Cardiac muscle cell (in vitro differentiated cells and primary cell): Measurements from ENCODE around the gene MLLT11. TPM values are rescaled to one million over a fixed set of nuclear protein-coding genes. Genes with fewer than 3 reads are reported as not detected.

Source experiments
- DNase-seq, 2 donors: peaks; one replicate each; pipeline versions ENCODE4 v3.0.0 to v3.0.0-alpha.2; 2010 to 2017; ENCODE audit warnings: low read depth in 1 of 2, low spot score in 1 of 2
- H3K27ac ChIP-seq: fragments of 200-600 bp; sonication (generic); 2 replicates; pipeline ENCODE4 v1.5.1; 2016
- H3K27me3 ChIP-seq: fragments of 200-600 bp; sonication (generic); 2 replicates; pipeline ENCODE4 v1.6.0; 2016; ENCODE audit warnings: control low read depth
- H3K36me3 ChIP-seq: fragments of 200-600 bp; sonication (generic); 2 replicates; pipeline ENCODE4 v1.5.1; 2016; ENCODE audit warnings: control low read depth
- H3K4me1 ChIP-seq: fragments of 200-600 bp; sonication (generic); 2 replicates; pipeline ENCODE4 v1.8.1; 2017; ENCODE audit warnings: low read depth, mild to moderate bottlenecking, mixed run types
- H3K4me3 ChIP-seq: fragments of 200-600 bp; sonication (generic); 2 replicates; pipeline ENCODE4 v1.5.1; 2016; ENCODE audit warnings: mild to moderate bottlenecking
- H3K9me3 ChIP-seq: fragments of 200-600 bp; sonication (generic); 2 replicates; pipeline ENCODE4 v1.5.1; 2017; ENCODE audit warnings: low read depth, mild to moderate bottlenecking, control low read depth
- CTCF ChIP-seq: IDR thresholded peaks from 2 replicates; pipeline ENCODE4 v1.5.1; 2012; ENCODE audit warnings: low read depth, mild to moderate bottlenecking, low read length
- polyA plus RNA-seq: library from polyadenylated mRNA; unstranded; fragments of >200 nt; fragmentation: Nextera tagmentation; extraction: Ambion mirVana; gene quantifications from 2 replicates; pipeline ENCODE4 v1.2.1, GENCODE V29; 2016
- total RNA-seq: library from RNA; depleted of rRNA; stranded (reverse); fragments of >200 nt; gene quantifications from 2 replicates; pipeline ENCODE4 v1.2.3, GENCODE V29; 2016

The MLLT11 gene
- total and polyA plus RNA-seq, 2 experiments from 2014 or later, result 15.1 to 91.6 TPM

GRCh38 chr1:151113877-151114276 lies 53.7 kb downstream of the MLLT11 start:
- Histone ChIP-seq H3K27ac (no peak overlapping the region), H3K36me3 (no peaks in the 10 kb centered on the region), H3K4me1 (no peaks in the 10 kb centered on the region), H3K27me3 (no peaks in the 10 kb centered on the region), H3K9me3 (no peaks in the 10 kb centered on the region), H3K4me3 (no peak overlapping the region)
- no peak for DNase-seq
- no peak for TF ChIP-seq CTCF

Other genes with a start within 250 kb of the MLLT11 start
- 46.8 and 87.3 TPM in 2 replicates for gene ARNT, start 183.8 kb upstream of the MLLT11 start, total RNA-seq
- gene ARNT, start 183.8 kb upstream of the MLLT11 start, polyA plus RNA-seq, result 29.4 and 44.0 TPM in 2 replicates
- not detected in 2 replicates for gene CTXND2, start 173.3 kb upstream of the MLLT11 start, total RNA-seq
- not detected in 2 replicates for gene CTXND2, start 173.3 kb upstream of the MLLT11 start, polyA plus RNA-seq
- 37.8 and 69.9 TPM in 2 replicates for gene SETDB1, start 134.0 kb upstream of the MLLT11 start, total RNA-seq
- gene SETDB1, start 134.0 kb upstream of the MLLT11 start, polyA plus RNA-seq, result 20.1 and 23.7 TPM in 2 replicates
- gene CERS2, start 85.6 kb upstream of the MLLT11 start, total RNA-seq, result 64.7 and 65.0 TPM in 2 replicates
- gene CERS2, start 85.6 kb upstream of the MLLT11 start, polyA plus RNA-seq, result 119 and 124 TPM in 2 replicates
- 0.21 and 1.7 TPM in 2 replicates for gene ANXA9, start 78.1 kb upstream of the MLLT11 start, total RNA-seq
- 1.4 and 2.0 TPM in 2 replicates for gene ANXA9, start 78.1 kb upstream of the MLLT11 start, polyA plus RNA-seq
- 29.3 and 35.6 TPM in 2 replicates for gene MINDY1, start 53.5 kb upstream of the MLLT11 start, total RNA-seq
- 11.5 and 18.9 TPM in 2 replicates for gene MINDY1, start 53.5 kb upstream of the MLLT11 start, polyA plus RNA-seq
- gene PRUNE1, start 51.9 kb upstream of the MLLT11 start, total RNA-seq, result 44.1 and 51.6 TPM in 2 replicates
- 52.2 and 67.3 TPM in 2 replicates for gene PRUNE1, start 51.9 kb upstream of the MLLT11 start, polyA plus RNA-seq
- gene BNIPL, start 23.8 kb upstream of the MLLT11 start, total RNA-seq, result 0.66 and 1.3 TPM in 2 replicates
- 0.65 and 1.3 TPM in 2 replicates for gene BNIPL, start 23.8 kb upstream of the MLLT11 start, polyA plus RNA-seq
- 11.6 and 13.6 TPM in 2 replicates for gene C1orf56, start 12.6 kb upstream of the MLLT11 start, total RNA-seq
- gene C1orf56, start 12.6 kb upstream of the MLLT11 start, polyA plus RNA-seq, result 15.6 TPM in 2 replicates
- gene CDC42SE1, start 775 bp upstream of the MLLT11 start, total RNA-seq, result 42.8 and 49.3 TPM in 2 replicates
- 24.0 and 25.4 TPM in 2 replicates for gene CDC42SE1, start 775 bp upstream of the MLLT11 start, polyA plus RNA-seq
- gene GABPB2, start 10.4 kb downstream of the MLLT11 start, total RNA-seq, result 2.9 and 4.6 TPM in 2 replicates
- 1.6 and 1.7 TPM in 2 replicates for gene GABPB2, start 10.4 kb downstream of the MLLT11 start, polyA plus RNA-seq
- 22.0 and 28.1 TPM in 2 replicates for gene SEMA6C, start 86.2 kb downstream of the MLLT11 start, total RNA-seq
- 23.3 and 29.9 TPM in 2 replicates for gene SEMA6C, start 86.2 kb downstream of the MLLT11 start, polyA plus RNA-seq
- gene TNFAIP8L2, start 96.3 kb downstream of the MLLT11 start, total RNA-seq, result 0.45 TPM in 1 of 2 replicates, not detected in the other
- gene TNFAIP8L2, start 96.3 kb downstream of the MLLT11 start, polyA plus RNA-seq, result 0.20 and 0.39 TPM in 2 replicates
- gene LYSMD1, start 105.5 kb downstream of the MLLT11 start, total RNA-seq, result 19.7 and 26.7 TPM in 2 replicates
- 4.9 and 8.0 TPM in 2 replicates for gene LYSMD1, start 105.5 kb downstream of the MLLT11 start, polyA plus RNA-seq
- 30.8 and 50.9 TPM in 2 replicates for gene SCNM1, start 105.7 kb downstream of the MLLT11 start, total RNA-seq
- 66.5 and 80.7 TPM in 2 replicates for gene SCNM1, start 105.7 kb downstream of the MLLT11 start, polyA plus RNA-seq
- 0.48 TPM in 1 of 2 replicates, not detected in the other for gene TMOD4, start 115.6 kb downstream of the MLLT11 start, total RNA-seq
- gene TMOD4, start 115.6 kb downstream of the MLLT11 start, polyA plus RNA-seq, result 0.44 TPM in 1 of 2 replicates, not detected in the other
- 47.5 and 60.0 TPM in 2 replicates for gene VPS72, start 129.8 kb downstream of the MLLT11 start, total RNA-seq
- 64.7 and 82.7 TPM in 2 replicates for gene VPS72, start 129.8 kb downstream of the MLLT11 start, polyA plus RNA-seq
- 36.4 and 91.3 TPM in 2 replicates for gene PIP5K1A, start 138.2 kb downstream of the MLLT11 start, total RNA-seq
- 21.6 and 28.8 TPM in 2 replicates for gene PIP5K1A, start 138.2 kb downstream of the MLLT11 start, polyA plus RNA-seq
- gene PSMD4, start 194.3 kb downstream of the MLLT11 start, total RNA-seq, result 140 and 199 TPM in 2 replicates
- gene PSMD4, start 194.3 kb downstream of the MLLT11 start, polyA plus RNA-seq, result 246 and 277 TPM in 2 replicates
- 31.9 and 48.5 TPM in 2 replicates for gene ZNF687, start 221.9 kb downstream of the MLLT11 start, total RNA-seq
- 3.6 and 5.4 TPM in 2 replicates for gene ZNF687, start 221.9 kb downstream of the MLLT11 start, polyA plus RNA-seq